GM15510 (cell line): ENCODE results near the gene NOXA1.

ENCODE experiments used
- POLR2A ChIP-seq: IDR thresholded peaks from 3 replicates; pipeline ENCODE4 v1.6.1; 2011; ENCODE audit warnings: borderline replicate concordance; ENCODE audit not compliant: insufficient read length; ENCODE audit errors: extremely low read depth

Gene NOXA1, protein sequence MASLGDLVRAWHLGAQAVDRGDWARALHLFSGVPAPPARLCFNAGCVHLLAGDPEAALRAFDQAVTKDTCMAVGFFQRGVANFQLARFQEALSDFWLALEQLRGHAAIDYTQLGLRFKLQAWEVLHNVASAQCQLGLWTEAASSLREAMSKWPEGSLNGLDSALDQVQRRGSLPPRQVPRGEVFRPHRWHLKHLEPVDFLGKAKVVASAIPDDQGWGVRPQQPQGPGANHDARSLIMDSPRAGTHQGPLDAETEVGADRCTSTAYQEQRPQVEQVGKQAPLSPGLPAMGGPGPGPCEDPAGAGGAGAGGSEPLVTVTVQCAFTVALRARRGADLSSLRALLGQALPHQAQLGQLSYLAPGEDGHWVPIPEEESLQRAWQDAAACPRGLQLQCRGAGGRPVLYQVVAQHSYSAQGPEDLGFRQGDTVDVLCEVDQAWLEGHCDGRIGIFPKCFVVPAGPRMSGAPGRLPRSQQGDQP

GRCh38 chr9:137422604-137423513, at the start of gene NOXA1, which contains the start of gene EXD3:
NOXA1 (plus strand) TSS chr9:137423393; CDS start chr9:137423530, 137 bp downstream.
EXD3 (minus strand) TSS chr9:137423162; CDS start chr9:137395357, 27,805 bp downstream.
- peak; percentile 73 for TF ChIP-seq POLR2A

- TF ChIP-seq POLR2A: no peak
Observed at GRCh38 chr9:137373611-137373980, 49.6 kb upstream of the NOXA1 start.

GRCh38 chr9:137374131-137374845, 48.9 kb upstream of the NOXA1 start:
- TF ChIP-seq POLR2A: no peak

DNA sequence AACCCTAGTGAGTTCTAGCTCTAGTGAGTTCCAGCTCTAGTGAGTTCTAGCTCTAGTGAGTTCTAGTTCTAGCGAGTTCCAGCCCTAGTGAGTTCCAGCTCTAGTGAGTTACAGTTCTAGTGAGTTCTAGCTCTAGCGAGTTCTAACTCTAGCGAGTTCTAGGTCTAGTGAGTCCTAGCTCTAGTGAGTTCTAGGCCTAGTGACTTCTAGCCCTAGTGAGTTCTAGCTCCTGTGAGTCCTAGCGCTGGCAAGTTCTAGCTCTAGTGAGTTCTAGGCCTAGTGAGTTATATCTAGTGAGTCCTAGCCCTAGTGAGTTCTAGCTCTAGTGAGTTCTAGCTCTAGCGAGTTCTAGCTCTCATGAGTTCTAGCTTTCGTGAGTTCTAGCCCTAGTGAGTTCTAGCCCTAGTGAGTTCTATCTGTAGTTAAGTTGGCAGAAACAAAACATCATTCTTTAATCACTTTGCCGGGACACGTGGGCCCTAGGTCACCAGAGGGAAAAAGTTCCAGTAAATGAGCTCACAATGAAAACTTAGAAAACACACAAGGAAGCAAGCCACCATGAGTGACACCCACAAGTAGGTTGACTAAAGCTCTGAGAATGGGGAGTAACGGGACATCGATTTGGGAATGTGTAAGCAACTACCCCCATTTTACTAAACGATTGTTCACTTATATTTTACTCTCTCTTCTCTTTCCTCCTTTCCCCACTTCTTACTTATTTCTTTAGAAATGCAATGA, 47.7 kb upstream of the NOXA1 start:
- no peak for TF ChIP-seq POLR2A

- TF ChIP-seq POLR2A: no peak
Observed at GRCh38 chr9:137376386-137376785, 46.8 kb upstream of the NOXA1 start.

GRCh38 chr9:137379761-137380161, 43.4 kb upstream of the NOXA1 start:
- TF ChIP-seq POLR2A: no peak

GRCh38 chr9:137380171-137380570, 43.0 kb upstream of the NOXA1 start:
- no peak for TF ChIP-seq POLR2A

GRCh38 chr9:137380606-137381005, 42.6 kb upstream of the NOXA1 start:
- TF ChIP-seq POLR2A: no peak

DNA sequence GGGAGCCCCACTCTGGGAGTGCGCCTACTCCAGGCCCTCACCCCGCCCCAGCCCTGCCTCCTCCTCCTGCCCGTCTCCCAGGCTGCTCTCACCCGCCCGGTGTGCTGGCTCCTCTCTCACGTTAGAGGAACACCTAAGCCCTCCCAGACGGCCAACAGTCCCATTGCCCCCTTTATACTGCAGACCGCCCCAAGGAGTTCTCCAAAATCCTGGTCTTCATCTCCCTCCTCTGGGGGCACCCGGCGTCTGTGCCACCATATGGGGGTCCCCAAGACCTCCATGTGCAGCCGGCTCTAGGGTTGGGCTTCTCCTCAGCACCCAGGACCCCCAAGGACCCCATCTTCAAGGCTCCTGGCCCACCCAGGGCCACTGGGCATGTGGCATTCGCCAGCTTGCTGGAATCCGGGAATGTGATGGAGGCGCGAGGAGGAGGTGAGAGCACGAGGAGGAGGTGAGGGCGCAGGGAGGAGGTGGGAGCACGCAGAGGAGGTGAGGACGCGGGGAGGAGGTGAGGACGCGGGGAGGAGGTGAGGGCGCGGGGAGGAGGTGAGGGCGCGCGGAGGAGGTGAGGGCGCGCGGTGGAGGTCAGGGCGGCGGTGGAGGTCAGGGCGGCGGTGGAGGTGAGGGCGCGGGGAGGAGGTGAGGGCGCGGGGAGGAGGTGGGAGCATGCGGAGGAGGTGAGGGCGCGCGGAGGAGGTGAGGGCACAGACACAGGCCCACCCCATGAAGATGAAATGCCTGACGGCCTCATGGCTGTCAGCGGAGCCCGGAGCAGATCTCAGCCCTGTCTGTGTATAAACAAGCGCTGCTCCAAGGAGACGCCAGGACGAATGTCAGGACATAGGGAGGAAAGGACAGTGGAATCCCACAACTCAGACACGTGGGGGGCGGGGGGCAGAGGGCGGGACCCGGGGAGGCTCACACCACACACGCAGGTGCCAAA, 41.4 kb upstream of the NOXA1 start:
- no peak for TF ChIP-seq POLR2A

GRCh38 chr9:137382444-137383080, 40.6 kb upstream of the NOXA1 start:
- no peak for TF ChIP-seq POLR2A

GRCh38 chr9:137383081-137383783, 40.0 kb upstream of the NOXA1 start:
- no peak for TF ChIP-seq POLR2A

DNA sequence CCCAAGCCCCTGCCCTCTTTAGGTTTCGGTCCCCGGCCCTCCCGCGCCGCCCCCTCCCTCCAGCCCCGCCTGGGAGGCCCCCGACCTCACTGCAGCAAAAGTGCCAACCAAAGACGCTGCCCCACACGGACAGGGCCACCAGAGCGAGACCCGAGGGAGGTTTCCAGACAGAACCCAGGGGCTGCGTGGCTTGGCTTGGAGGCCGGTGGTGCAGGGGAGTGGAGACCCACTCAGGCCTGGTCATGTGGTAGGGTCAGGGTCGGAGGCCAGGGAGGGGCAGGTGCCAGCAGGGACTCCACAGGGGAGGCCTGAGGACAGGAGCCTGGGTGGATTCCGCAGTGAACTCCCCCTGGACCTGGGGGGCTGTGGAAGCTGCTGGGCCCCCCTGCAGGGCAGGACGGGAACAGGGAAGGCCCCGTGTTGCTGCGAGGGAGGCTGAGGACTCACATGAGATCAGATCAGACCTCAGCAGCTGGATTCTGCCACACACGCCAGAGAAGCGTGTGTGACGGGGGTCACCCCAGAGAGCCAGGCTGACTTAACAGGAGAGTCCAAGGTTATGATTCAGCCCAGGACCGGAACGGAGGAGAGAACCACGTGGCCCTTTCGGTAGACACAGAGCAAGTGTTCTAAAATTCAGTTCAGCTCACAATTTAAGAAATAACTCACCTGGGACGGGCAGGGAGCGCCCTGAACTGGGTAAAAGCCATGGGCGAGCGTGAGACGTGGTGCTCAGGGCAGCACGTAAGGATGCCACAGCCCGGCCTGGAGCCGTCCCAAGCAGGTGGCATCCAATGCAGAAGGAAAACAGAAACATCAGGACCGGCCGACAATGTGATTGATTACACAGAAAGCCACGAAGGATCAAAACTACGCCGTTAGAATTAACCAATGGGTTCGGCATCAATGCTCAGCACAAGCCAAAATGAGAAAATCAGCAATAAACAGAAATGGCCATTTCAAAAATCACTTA, 39.1 kb upstream of the NOXA1 start:
- TF ChIP-seq POLR2A: no peak
